ENCODE data around the gene FIGLA.

FIGLA gene

GRCh38 chr2:70776266-70776665 is 14.2 kb downstream of the FIGLA start:
- in situ Hi-C loops (cut with MboI; ENCODE audit: low sequenced_read_pairs): no loop called here

GRCh38 chr2:70775141-70775540 is 15.3 kb downstream of the FIGLA start:
- in situ Hi-C loops (cut with MboI; ENCODE audit: low sequenced_read_pairs): no loop called here

- in situ Hi-C loops (cut with MboI; ENCODE audit: low sequenced_read_pairs): no loop called here
Observed at GRCh38 chr2:70772486-70773155, 17.8 kb downstream of the FIGLA start.

GRCh38 chr2:70771446-70771845 is 19.0 kb downstream of the FIGLA start:
- in situ Hi-C loops (cut with MboI; ENCODE audit: low sequenced_read_pairs): no loop called here

- in situ Hi-C loops (cut with MboI; ENCODE audit: low sequenced_read_pairs): no loop called here
Observed at GRCh38 chr2:70769450-70769849, 21.0 kb downstream of the FIGLA start.

GRCh38 chr2:70768590-70769085 is 21.8 kb downstream of the FIGLA start:
- in situ Hi-C loops (cut with MboI; ENCODE audit: low sequenced_read_pairs): no loop called here

GRCh38 chr2:70767699-70768589 is 22.5 kb downstream of the FIGLA start, which contains the start of gene ADD2:
Gene ADD2 (minus strand): TSS chr2:70768200. CDS start chr2:70706408, 61,792 bp downstream.
- in situ Hi-C loops (cut with MboI; ENCODE audit: low sequenced_read_pairs): no loop called here

- in situ Hi-C loops (cut with MboI; ENCODE audit: low sequenced_read_pairs): no loop called here
Observed at GRCh38 chr2:70767079-70767698, 23.3 kb downstream of the FIGLA start.

GRCh38 chr2:70766357-70767078 is 23.9 kb downstream of the FIGLA start:
- in situ Hi-C loops (cut with MboI; ENCODE audit: low sequenced_read_pairs): no loop called here

- in situ Hi-C loops (cut with MboI; ENCODE audit: low sequenced_read_pairs): no loop called here
Observed at GRCh38 chr2:70765507-70765906, 24.9 kb downstream of the FIGLA start.

GRCh38 chr2:70759446-70759845 is 31.0 kb downstream of the FIGLA start:
- in situ Hi-C loops (cut with MboI; ENCODE audit: low sequenced_read_pairs): no loop called here

- in situ Hi-C loops (cut with MboI; ENCODE audit: low sequenced_read_pairs): no loop called here
Observed at GRCh38 chr2:70757966-70758365, 32.5 kb downstream of the FIGLA start.

GRCh38 chr2:70757360-70757759 is 33.1 kb downstream of the FIGLA start:
- in situ Hi-C loops (cut with MboI; ENCODE audit: low sequenced_read_pairs): no loop called here

- in situ Hi-C loops (cut with MboI; ENCODE audit: low sequenced_read_pairs): no loop called here
Observed at GRCh38 chr2:70756128-70756527, 34.3 kb downstream of the FIGLA start.

GRCh38 chr2:70753902-70754301 is 36.5 kb downstream of the FIGLA start:
- in situ Hi-C loops (cut with MboI; ENCODE audit: low sequenced_read_pairs): no loop called here

GRCh38 chr2:70753031-70753430 is 37.4 kb downstream of the FIGLA start:
- in situ Hi-C loops (cut with MboI; ENCODE audit: low sequenced_read_pairs): no loop called here

- in situ Hi-C loops (cut with MboI; ENCODE audit: low sequenced_read_pairs): no loop called here
Observed at GRCh38 chr2:70752396-70752795, 38.0 kb downstream of the FIGLA start.

GRCh38 chr2:70751881-70752280 is 38.6 kb downstream of the FIGLA start:
- in situ Hi-C loops (cut with MboI; ENCODE audit: low sequenced_read_pairs): no loop called here

- in situ Hi-C loops (cut with MboI; ENCODE audit: low sequenced_read_pairs): no loop called here
Observed at GRCh38 chr2:70750320-70750719, 40.1 kb downstream of the FIGLA start.

GRCh38 chr2:70748002-70748784 is 42.2 kb downstream of the FIGLA start:
- in situ Hi-C loops (cut with MboI; ENCODE audit: low sequenced_read_pairs): no loop called here
